GM19023 (cell line): Measurements from ENCODE around the gene ZBTB24.
A peak's percentile ranks its signal among the peaks of the same experiment; 100 is the strongest.

Experiments used
- ATAC-seq: cut with Tn5 transposase; IDR thresholded peaks from one replicate; pipeline ENCODE4 v1.9.1; 2021; ENCODE audit warnings: mild to moderate bottlenecking, moderate library complexity; ENCODE audit not compliant: unreplicated experiment

The ZBTB24 gene

DNA sequence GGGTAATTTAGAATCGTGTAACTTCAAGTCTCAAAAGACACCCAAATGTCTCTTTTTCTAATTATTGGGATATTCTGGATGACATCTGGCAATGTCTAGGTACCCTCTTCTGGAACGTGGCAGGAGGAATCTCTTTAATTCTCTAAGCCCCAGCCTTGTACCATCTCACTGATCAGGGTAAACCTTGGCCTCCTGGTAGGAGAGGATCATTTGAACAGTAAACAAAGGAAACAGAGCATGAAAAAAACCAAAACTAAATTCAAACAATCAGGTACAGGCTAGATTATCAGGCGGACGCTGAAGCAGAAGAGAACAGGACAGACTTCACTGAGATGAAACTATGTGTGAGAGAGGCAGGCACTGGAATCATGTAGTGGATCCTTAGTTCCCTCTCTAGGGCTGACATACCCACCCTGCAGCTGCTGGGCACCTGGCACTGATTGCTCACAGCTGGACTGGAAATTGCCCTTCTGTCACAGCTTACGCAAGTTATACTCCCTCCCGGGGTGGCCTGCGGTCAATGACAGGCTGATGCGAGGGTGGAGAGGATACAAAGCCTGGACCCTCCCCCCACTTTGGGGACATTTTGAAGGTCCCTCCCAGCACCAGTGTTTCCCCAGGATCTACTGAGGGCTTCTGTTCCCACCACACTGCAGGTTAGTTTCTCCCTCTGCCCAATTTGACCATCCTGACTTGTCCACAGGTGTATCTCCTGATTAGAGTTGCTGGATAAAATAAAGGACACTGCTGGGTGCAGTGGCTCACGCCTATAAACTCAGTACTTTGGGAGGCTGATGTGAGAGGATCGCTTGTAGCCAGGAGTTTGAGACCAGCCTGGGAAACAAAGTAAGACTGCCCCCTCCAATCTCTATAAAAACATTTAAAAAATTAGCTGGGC, 20.6 kb upstream of the ZBTB24 start:
- no peak for ATAC-seq

DNA sequence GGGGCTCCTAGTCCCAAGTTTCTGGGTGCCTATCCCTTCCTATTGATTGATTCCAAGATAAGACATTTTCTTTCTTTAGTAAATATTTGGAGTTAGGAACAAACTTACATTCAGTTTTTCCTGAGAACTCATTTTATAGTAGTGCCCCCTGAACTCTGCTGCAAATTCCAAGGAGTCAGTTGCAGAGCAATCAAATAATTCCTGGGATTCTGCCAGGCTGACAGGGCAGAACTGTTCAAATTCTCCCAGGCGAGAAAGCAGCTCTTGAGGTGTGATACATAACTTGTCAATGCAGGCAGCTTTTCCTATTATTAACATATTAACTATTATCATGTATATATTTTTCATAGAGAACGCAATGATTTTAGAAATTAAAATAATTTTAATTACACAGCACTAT, 15.9 kb upstream of the ZBTB24 start:
- ATAC-seq, result no peak

DNA sequence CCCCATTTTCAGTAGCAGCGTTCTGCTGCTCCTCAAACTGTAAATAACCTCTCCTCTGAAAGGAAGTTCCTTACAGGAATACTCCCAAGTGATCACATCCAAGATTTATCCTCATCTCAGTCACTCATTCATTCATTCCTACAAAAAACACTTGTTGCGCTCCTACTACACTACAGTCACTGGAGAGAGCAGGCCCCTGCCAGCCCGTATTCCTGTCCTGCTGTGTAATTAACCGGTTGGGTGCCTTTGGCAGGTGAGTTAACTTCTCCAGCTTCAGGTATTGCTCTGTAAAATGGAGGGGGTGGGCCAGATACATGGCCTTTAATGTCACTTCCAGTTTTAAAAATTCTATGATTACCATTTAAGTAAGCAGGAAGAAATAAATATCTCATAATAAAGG, 15.0 kb upstream of the ZBTB24 start:
- ATAC-seq, result no peak

DNA sequence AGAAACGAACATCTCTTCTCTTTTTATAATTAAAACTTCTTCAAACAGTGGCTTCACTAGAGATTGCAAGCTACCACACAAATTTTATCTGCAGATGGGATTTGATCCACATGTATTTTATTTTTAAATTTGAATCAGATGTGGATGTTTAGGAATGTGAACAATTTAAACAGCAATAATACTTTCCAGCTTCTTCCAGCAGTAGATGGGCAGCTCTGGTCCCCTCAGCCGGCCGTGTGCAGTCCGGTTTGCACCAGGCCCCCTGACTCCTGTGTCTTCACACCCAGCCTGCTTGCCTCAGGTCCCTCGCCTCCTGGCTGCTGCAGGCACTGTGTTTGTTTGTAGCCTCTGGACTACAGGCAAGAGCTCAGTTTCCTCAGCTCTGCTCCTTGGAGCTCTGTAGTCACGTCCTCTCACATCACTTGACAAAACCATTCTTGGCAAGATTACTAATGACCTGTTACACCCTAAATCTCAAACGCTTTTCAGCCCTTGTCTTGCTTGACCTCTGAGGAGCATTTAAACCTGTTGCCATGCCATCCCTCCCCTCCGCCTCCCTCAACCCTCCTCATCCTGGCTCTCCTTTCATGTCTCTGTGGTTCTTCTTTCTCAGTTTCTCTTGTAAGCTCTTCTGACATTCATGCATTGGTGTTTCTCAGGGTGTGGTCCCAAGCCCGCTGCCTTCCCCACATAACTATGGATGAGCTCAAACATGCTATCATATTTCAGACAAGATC, 13.2 kb upstream of the ZBTB24 start:
- ATAC-seq, result no peak

DNA sequence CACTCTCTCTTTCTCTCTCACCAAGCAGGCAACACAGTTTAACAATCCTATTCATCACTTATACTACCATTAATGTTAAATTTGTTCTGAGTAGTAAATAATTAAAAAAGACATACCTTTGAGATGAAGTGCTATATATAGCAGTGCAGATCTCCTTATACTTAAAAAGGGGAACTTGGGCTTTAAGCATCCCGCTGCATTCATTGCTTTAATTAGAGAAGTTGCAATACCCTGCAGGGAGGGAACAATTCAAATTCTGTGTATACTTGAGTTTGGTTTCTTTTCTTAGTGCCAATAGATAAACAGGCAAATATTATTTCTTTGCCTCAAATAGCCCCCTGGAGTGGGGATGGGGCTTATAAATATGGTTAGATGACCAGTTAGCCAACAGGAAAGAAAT, 10.8 kb upstream of the ZBTB24 start:
- no peak for ATAC-seq

DNA sequence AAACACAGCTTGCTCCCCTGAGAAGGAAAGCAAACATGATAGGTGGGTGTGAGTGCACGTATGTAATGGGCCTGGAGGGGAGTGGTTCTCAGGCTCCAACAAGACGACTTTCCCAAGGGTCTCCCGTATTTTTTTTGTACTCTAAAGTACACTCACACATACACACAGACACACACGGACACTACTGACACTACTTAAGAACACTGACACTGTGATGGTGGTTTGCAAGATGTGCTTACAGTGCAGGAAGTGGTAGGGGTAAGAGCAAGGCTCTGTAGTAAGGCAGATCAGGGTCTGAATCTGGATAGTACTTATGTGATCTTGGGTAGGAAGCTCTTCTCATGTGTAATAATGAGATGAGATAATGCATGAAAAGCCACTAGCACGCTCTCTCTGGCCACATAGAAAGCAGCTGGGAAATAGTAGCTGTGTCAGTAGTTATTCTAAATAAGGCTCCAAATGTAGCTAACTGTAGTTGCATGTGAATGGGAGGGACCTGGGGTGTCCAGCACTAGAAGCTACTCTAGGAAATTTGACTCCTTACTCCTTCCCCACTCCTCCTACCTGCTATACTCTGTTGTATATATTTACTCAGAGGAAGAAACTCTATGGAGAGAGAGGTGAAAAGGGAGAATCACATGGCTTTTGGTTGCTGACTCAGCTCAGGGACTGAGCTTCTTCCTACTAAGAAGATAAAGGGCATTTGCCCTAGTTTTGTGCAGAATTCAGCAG, 8.4 kb upstream of the ZBTB24 start:
- ATAC-seq, result no peak

DNA sequence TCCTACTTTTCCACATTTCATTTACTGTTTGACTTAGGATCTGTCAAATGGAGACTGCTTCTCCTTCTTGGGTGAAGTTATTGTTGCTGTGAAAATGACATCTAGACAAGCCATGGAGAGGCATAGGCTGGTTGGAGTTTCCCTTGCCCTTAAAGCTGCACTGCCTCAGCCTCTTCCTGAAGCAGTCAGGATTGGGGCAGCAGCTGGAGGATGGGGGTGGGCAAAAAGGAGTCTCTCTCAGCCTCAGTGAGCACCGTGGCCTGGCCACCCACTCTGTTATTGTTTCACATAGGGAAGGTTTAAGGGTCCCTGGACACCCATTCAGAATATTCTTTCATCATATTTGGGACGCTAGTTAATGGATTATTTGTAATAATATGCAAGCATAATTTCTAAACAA, 7.7 kb upstream of the ZBTB24 start:
- ATAC-seq, result no peak

DNA sequence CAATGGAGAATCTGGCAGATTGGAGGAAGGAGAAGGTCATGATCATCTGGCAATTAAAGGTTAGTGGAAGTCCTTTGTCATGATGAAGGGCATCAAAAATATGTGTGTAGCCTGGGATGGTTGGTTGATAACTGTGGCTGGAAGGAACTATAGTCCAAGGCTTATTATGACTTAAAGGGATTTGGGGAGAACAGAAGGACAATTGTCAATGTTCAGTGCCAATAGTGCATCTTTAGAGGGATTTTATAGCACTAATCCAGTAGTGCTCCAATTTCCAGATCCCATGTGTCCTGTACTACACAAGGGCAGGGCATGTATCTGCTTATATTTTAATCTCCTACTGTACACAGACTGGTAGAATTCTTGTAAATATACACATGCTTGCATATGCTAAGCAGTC, 5.0 kb upstream of the ZBTB24 start:
- ATAC-seq, result no peak

DNA sequence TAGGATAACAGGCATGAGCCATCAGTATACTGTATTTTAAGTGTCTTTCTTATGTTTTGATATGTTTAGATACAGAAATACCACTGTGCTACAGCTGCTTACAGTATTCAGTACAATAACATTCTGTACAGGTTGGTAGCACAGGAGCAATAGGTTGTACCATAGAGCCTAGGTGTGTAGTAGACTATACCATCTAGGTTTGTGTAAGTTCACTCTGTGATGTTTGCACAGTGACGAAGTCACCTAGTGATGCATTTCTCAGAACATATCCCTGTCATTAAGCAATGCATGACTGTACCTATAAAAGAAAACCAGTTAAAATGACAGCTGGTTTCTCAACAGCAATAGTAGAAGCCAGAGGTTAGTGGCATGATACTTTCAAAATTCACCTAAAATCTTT, 3.0 kb upstream of the ZBTB24 start:
- no peak for ATAC-seq

DNA sequence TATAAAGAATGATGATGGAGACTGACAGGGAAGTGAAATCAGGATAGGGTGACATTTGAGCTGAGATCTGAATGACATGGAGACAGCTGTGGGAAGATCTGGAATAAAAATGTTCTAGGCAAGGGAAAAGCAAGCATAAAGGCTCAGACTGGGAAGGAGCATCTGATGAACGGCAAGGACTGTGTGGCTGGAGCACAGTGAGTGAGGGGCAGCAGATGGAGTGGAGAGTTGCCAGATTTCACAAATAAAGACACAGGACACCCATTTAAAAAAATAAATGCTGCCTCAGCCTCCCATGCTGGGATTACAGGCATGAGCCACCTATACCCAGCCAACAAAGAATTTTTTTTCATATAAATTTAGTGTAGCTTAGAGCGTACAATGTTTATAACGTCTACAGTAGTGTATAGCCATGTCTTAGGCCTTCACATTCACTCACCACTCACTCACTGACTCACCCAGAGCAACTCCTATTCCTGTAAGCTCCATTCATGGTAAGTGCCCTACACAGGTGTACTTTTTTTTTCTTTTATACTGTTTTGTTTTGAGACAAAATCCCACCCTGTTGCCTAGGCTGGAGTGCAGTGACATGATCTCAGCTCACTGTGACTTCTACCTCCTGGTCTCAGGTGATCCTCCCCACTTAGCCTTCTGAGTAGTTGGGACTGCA, 2.4 kb upstream of the ZBTB24 start:
- ATAC-seq, result no peak

DNA sequence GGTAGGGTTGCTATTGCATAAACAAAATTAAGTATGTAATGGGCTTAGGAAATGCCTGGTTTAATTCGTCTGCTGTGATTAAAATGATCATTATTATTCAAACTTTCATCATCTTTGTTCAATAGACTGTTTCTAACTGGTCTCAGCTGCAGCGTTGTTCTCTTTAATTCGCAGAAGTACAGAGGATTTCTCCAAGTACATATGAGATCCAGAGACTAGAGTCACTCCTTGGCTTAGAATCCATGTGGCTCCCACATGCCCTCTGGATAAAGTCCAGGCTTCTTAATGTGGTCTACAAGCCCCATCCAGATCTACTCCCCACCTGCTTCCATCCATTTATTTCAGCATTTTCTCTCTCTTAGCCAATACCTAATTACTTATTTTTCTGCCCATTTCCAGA, 1.1 kb upstream of the ZBTB24 start:
- no peak for ATAC-seq

DNA sequence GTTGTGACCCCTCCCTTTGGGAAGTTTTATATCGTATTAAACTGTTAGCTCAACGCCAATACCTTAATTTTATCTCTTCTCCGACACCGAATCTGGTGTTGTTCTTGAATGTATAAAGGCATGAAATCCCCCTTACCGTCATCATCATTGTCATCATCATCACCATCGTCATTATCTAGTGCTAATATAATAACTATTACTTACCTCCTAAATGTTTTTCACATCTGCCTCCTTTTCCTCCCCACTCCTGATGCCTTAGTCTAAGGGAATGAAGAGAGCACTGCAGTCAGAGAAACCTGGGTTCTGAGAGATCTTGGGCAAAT, 677 bp upstream of the ZBTB24 start:
- no peak for ATAC-seq

DNA sequence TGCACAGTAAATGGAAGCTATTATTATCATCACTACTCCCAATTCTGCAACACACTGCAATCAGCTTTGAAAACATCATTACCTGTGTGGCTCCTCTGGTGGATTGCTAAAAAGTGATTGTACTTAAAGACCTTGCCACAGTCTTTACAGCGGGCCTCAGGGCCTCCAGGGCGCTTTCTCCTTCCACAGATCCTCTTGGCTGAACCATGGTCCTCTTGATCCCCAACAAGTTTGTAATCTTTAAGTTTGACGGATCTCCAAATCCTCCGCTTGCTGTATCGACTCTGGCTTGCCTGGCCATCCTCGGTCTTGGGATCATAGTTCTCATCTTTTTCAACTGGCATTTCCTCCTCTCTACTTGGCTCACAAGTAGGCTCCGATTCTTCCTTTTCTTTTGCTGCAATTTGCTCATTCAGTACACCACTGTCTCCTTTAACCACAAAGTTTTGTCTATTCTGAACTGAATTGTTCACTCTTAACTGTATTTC, 2.0 kb downstream of the ZBTB24 start:
- no peak for ATAC-seq

DNA sequence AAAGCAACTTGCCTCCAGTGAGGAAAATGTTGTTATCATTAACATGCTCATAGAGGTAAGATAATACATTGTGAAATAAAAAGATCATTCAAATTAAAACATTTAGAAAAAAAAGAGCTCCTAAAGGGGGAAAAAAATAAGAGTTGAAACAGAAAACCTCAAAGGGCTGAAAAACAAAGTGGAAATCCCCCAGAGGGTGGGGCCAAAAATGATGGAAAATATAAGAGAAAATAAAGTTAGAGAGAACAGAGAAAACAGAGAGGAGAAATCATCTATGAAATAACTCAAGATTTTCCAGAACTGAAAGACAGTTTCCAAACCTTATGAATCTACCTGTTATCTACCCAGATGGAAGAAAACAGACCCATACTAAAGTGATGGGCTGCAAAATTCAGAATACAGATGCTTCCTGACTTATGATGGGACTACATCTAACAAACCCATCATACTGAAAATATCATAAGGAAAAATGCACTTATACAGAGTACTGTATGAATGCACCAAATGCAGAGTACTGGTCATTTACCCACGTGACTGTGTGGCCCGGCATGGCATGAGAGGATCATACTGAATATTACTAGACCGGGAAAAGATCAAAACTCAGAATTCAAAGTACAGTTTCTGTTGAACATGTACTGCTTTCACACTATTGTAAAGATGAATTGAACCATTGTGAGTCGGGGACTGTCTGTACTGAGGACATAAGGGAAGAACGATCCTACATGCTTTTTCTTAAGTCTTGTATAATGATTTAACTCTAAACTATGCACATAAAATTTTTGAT, 4.0 kb downstream of the ZBTB24 start:
- no peak for ATAC-seq

DNA sequence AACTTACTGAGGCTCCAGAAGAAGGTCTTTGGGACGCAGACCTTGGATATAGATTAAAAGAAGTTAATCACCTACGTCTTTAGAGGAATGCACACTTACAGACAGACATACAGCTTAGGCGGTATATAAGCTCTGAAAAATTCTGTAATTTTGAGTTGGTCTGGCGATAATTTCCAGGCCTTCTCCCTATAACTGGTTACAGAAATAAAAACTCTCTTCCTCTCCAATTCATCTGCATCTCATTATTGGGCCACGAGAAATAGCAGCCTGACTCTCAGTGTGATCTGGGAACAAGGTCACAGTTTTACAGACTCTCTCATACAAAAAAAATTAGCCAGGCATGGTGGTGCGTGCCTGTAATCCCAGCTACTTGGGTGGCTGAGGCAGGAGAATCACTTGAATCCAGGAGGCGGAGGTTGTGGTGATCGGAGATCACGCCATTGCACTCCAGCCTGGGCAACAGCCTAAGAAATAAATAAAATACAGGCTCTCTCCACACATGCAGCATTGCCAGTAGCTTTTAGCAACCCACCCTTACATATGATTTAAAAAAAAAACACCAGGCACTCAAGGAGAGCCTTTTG, 4.7 kb downstream of the ZBTB24 start:
- no peak for ATAC-seq

DNA sequence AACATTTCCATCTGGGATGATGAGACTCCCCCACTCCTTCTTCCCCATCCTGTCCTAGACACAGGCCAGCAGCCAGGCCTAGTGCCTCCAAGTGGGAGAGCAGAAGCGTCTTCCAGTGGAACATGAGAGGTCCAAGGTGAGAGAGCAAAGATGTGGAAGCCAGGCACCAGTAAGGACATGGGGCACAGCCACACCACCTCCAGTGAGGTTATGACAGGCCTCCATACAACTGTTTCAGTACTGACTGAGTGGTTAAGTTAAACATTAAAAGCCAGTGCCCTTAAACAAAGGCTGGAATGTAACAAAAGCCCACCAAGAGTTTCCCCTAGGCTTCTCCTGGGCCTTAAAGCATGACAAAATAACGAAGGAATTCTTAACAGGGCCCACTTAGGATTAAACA, 5.3 kb downstream of the ZBTB24 start:
- ATAC-seq, result peak; percentile 57

DNA sequence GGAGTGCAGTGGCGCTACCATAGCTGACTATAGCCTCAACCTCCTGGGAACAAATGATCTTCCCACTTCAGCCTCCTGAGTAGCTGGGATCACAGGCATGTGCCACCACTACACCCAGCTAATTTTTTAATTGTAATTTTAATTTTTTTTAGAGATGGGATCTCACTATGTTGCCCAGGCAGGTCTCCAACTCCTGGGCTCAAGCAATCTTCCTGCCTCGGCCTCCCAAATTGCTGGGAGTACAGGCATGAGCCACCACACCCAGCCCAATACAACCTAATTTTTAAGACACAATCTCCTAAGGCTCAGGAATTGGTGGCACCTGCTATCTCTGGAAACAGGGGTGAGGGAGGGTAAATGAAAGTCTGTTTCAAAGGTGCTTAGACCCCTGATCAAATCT, 5.8 kb downstream of the ZBTB24 start:
- no peak for ATAC-seq

DNA sequence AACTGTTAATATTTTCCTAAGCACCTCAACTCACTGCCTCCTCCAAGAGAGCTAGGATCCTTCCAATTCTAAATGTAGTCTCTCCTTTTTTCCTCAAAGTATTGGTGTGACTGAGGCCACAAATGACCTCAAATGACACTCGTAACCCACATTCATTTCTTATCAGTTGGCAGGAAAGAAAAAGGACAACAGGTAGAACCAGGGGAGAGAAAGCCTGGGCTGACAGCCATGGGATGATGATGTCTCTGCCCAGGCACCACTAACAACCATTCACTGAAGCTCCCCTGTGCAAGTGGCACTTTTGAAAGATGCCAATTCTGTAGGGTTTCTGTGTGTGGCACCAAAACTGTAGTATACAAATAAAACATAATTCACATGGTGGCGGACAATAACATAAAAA, 7.4 kb downstream of the ZBTB24 start:
- no peak for ATAC-seq

DNA sequence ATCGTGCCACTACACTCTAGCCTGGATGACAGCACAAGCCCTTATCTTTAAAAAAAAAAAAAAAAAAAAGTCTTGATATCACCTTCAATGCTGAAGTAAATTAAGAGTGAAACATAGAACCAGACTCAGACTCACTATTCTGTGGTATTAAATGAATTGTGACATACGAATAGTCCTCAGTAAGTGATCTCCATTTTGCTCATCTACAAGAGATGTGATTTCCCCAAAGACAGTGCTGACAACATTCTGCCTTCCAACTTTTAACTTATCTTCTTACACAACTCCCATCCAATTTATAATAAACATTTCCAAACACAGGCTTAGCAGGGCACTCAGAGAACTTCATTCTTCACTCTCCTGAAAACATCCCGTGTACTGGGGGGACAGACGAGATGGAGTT, 8.0 kb downstream of the ZBTB24 start:
- no peak for ATAC-seq

DNA sequence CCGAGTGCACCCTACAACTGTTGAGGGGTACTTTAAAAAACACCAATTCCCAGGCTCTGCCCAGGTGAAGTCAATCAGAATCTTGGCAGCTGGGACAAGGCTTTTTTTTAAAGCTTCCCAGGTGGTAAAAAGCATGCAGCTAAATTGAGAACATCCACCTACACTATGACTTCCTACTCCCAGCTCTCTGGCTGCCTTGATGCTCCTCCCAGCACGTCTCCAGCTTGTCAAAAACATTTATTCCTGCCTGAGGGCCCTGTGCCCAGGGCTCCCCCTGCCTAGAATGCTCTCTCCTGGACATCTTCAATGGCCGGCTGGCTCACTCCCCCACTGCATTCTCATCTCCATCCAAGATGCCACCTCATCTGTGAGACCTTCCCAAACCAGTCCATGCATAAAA, 9.9 kb downstream of the ZBTB24 start:
- ATAC-seq, result no peak
